Skeletal muscle tissue (tissue), 4 donors: ENCODE results near the gene LHFPL2. TPM values are rescaled to one million over a fixed set of nuclear protein-coding genes. Genes with fewer than 3 reads are reported as not detected.

Experiments
- H3K27ac ChIP-seq: one replicate; pipeline ENCODE4 v1.7.0; 2013; ENCODE audit warnings: mild to moderate bottlenecking, low read depth, low read length, inconsistent platforms
- H3K27me3 ChIP-seq, 3 donors: one replicate each; pipeline ENCODE4 v1.7.0; 2013; ENCODE audit warnings: low read length in 3 of 3; ENCODE audit not compliant: control insufficient read depth in 3 of 3, insufficient read depth in 3 of 3
- H3K36me3 ChIP-seq, 3 donors: one replicate each; pipeline ENCODE4 v1.7.0; 2013; ENCODE audit warnings: low read length in 3 of 3; ENCODE audit not compliant: control insufficient read depth in 3 of 3, insufficient read depth in 3 of 3
- H3K4me1 ChIP-seq, 3 donors: one replicate each; pipeline ENCODE4 v1.7.0; 2013; ENCODE audit warnings: low read length in 3 of 3, mild to moderate bottlenecking in 3 of 3; ENCODE audit not compliant: control insufficient read depth in 3 of 3, insufficient read depth in 3 of 3
- H3K4me3 ChIP-seq, 3 donors: one replicate each; pipeline ENCODE4 v1.7.0; 2013; ENCODE audit warnings: low read length in 3 of 3
- H3K9ac ChIP-seq, 3 donors: one replicate each; pipeline ENCODE4 v1.7.0; 2013; ENCODE audit warnings: low read length in 3 of 3, mild to moderate bottlenecking in 3 of 3, moderate library complexity in 2 of 3, low read depth in 1 of 3
- H3K9me3 ChIP-seq, 3 donors: one replicate each; pipeline ENCODE4 v1.7.0; 2013; ENCODE audit warnings: low read length in 3 of 3; ENCODE audit not compliant: control insufficient read depth in 3 of 3
- total RNA-seq: library from RNA; depleted of rRNA; stranded (reverse); fragments of >200 nt; gene quantifications from one replicate; pipeline ENCODE4 v1.2.3, GENCODE V29; 2014
- donor health status: Osteomylitis.

Gene LHFPL2
- total RNA-seq, 1 donor from 2014 or later, result 54.8 TPM

- H3K4me1 ChIP-seq, result peaks cover 7 to 18% (median 15%) of the 10 kb centered on the region in 3 donors
- no peak overlapping the region for H3K9ac ChIP-seq
- no peak overlapping the region for H3K4me3 ChIP-seq
These were observed 127.1 kb downstream of the LHFPL2 start for GRCh38 chr5:78521455-78521854.

DNA sequence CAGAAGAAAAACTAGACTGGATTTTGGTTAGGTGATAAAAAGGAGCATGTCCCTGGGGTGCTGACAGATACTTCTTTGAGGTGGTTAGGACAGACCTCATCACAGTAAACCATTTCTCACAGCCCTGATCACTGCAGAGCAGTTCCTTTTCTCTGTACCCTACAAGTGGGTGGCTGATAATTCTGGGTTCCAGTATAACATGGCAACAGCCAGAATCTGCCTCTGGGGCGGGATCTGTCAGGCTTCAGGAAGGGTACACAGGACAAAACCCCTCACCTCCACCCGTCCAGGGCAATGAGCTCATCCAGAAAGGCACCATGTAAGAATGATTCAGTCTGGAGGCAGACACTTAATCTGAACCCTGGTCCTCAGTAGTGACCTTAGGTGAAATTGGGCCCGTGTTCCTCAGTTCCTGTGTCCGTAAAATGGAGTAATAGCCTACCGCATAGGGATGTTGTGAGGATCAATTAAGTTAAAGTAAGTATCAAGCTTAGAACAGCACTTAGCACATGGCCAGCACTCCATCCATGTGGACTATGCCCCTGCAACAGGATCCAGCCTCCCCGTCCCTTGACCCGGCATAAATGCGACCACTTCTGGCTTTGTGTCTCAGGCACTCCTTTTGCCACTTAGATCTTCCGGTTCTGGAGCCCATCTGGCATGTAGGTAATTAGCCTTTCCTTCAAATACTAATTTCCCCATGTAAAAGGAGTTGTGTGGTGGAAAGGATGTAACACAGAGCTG, 129.2 kb downstream of the LHFPL2 start:
- no peaks in the 10 kb centered on the region for H3K27me3 ChIP-seq
- H3K9ac ChIP-seq, result no peak overlapping the region
- no peak overlapping the region for H3K4me3 ChIP-seq
- peaks cover 7 to 12% (median 8%) of the 10 kb centered on the region in 3 donors for H3K4me1 ChIP-seq
- peak overlapping the region; percentile 37 for H3K27ac ChIP-seq
- H3K36me3 ChIP-seq, result no peaks in the 10 kb centered on the region
- H3K9me3 ChIP-seq, result no peaks in the 10 kb centered on the region

More at GRCh38 chr5:78521455-78521854, 127.1 kb downstream of the LHFPL2 start:
- H3K27ac ChIP-seq, result no peak overlapping the region
- H3K36me3 ChIP-seq, result no peaks in the 10 kb centered on the region
- no peaks in the 10 kb centered on the region for H3K9me3 ChIP-seq
- H3K27me3 ChIP-seq, result no peaks in the 10 kb centered on the region

DNA sequence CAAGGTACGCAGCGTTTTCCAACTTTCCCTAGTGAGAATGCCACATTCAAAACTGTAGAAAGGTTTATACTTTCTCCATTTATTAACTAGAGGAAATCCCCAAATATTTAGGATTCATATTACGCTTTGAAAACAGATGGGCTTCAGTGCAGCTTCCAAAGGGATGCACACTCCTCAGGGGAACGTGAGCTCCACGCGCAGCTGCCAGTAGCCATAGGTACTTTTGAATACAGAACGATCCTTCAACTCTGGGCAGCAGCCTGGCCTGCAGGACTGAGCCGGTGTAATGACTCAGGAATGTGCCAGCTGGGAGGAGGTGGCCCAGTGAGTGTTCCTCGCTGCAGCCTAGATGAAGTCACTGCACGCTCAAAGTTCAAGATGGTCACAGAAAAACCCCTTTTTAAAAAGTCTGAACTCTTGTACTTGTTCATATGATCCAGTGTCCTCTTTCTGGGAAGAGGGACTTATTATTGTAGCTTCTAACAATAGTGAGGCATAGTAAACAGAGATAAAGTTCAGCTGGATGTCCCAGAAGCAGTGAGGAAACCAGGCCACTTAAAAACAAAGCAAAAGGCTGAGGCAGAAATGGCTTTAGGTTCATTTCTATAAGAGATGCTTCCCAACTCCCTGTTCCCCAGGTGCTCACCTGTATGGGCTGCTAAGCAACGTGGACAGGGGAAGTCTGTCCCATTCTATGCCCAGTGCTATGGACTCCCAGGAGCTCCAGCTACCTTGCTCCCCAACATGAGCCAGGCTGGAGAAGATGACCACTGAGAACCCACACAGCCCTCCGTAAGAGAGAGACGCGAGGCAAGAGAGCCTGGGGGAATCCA, 130.0 kb downstream of the LHFPL2 start:
- no peak overlapping the region for H3K9ac ChIP-seq
- H3K36me3 ChIP-seq, result no peaks in the 10 kb centered on the region
- peak overlapping the region; percentile 37 for H3K27ac ChIP-seq
- H3K4me1 ChIP-seq, result peaks cover 7 to 12% (median 8%) of the 10 kb centered on the region in 3 donors
- H3K27me3 ChIP-seq, result no peaks in the 10 kb centered on the region
- no peaks in the 10 kb centered on the region for H3K9me3 ChIP-seq
- H3K4me3 ChIP-seq, result no peak overlapping the region

DNA sequence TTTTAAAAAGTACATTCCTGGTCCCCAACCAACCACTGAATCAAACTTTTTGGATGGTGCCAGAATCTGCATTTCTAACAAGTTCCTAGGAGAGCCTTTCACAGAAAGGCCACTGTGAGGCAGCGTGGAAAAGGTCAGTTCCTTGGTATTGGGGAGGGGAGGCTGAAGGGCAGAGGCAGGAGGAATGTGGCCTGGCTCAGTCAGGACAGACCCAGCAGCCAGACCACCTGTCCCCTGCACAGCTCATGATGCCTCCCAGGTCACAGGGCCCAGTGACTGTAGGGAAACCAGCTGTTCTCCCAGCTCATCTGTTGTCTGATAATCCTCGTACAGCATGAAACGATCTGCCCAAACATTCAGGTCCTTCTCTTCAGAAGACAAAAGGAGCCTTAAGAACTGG, 132.9 kb downstream of the LHFPL2 start:
- H3K27ac ChIP-seq, result no peak overlapping the region
- H3K4me3 ChIP-seq, result no peak overlapping the region
- no peaks in the 10 kb centered on the region for H3K36me3 ChIP-seq
- H3K9ac ChIP-seq, result no peak overlapping the region
- no peaks in the 10 kb centered on the region for H3K9me3 ChIP-seq
- peaks cover 9 to 22% (median 18%) of the 10 kb centered on the region in 3 donors for H3K4me1 ChIP-seq
- no peaks in the 10 kb centered on the region for H3K27me3 ChIP-seq

GRCh38 chr5:78514427-78515330, 133.9 kb downstream of the LHFPL2 start:
- H3K36me3 ChIP-seq, result no peaks in the 10 kb centered on the region
- H3K9me3 ChIP-seq, result no peaks in the 10 kb centered on the region
- peaks cover 19 to 32% (median 25%) of the 10 kb centered on the region in 3 donors for H3K4me1 ChIP-seq
- no peaks in the 10 kb centered on the region for H3K27me3 ChIP-seq
- no peak overlapping the region for H3K9ac ChIP-seq
- H3K27ac ChIP-seq, result no peak overlapping the region
- H3K4me3 ChIP-seq, result no peak overlapping the region

- Histone ChIP-seq H3K4me3 (no peak overlapping the region), H3K27me3 (no peaks in the 10 kb centered on the region), H3K9ac (no peak overlapping the region), H3K36me3 (no peaks in the 10 kb centered on the region), H3K4me1 (peaks cover 13 to 37% (median 26%) of the 10 kb centered on the region in 3 donors), H3K9me3 (no peaks in the 10 kb centered on the region), H3K27ac (no peak overlapping the region)
These were observed 135.1 kb downstream of the LHFPL2 start for GRCh38 chr5:78513441-78513840.

DNA sequence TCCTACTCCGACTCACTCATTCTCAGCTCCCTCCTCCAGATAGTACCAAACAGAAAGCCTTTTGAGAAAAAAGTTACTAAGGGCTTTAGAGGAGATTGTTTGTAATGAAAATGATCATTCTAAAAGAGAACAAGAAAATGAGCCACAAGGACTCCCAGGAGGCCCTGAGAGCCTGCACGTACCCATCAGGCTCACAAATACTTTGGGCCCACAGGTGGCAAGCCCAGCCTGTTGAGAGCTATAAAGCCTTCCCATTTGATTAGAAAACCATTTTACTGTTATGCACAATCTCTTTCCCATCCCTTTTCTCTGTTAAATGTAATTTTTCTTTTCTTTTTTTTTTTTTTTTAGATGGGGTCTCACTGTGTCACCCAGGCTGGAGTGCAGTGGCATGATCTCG, 136.1 kb downstream of the LHFPL2 start:
- Histone ChIP-seq H3K27ac (no peak overlapping the region), H3K9me3 (no peaks in the 10 kb centered on the region), H3K9ac (no peak overlapping the region), H3K27me3 (no peaks in the 10 kb centered on the region), H3K4me1 (peaks cover 13 to 38% (median 23%) of the 10 kb centered on the region in 3 donors), H3K4me3 (no peak overlapping the region), H3K36me3 (no peaks in the 10 kb centered on the region)

DNA sequence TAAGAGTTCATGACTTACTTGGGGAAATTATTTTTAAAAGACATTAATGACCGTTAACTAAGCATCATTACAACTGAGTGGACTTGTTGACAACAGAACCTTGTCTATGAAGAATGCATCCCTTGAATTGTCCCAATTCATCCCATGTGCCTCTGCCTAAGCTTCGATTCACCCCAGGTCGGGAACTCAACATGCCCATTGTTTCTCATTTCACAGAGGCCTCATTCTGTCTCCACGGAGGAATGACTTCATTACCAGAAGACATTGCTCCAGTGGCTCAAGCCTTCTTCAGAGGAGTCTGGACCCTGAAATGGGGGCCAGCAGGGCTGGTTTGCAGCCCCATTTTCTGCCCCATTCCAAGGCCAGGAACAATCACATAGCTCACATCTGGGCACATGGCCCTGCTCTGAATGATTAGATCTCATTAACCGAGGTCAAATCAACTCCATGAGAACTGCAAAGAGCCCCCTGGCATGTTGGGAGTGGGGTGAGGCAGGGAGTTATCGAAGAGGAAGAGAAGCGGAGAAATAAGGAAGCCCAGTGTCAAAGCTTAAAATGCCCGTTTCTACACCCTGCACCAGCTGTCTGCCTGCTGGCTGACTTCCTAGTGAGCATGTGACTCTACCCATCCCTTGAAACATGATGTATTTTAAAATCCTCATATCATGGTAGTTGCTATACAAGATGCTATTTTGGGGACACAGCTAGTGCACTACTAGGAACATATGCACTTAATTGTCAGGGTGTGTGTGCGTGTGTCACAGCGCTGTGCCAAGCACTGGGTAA, 137.3 kb downstream of the LHFPL2 start:
- Histone ChIP-seq H3K9ac (peak overlapping the region in 1 of 3 donors; percentile 10), H3K4me3 (no peak overlapping the region), H3K27me3 (no peaks in the 10 kb centered on the region), H3K27ac (peak overlapping the region; percentile 52), H3K9me3 (no peaks in the 10 kb centered on the region), H3K36me3 (no peaks in the 10 kb centered on the region), H3K4me1 (peaks cover 14 to 41% (median 23%) of the 10 kb centered on the region in 3 donors)
